MCF 10A (cell line): ENCODE results near the gene NFYC. TPM values are rescaled to one million over a fixed set of nuclear protein-coding genes. Genes with fewer than 3 reads are reported as not detected.

Experiments
- BruUV-seq: library from RNA; stranded (reverse); fragments of 400-500 nt; replicated peaks from 2 replicates; lab custom pipeline; 2021; lab: Mats Ljungman, UMichigan
- CTCF ChIA-PET: fragments of 300-600 bp; sonication (Branson Sonifier 250); formaldehyde crosslinking; extraction: SDS; loops from one replicate; lab custom pipeline; 2021; ENCODE audit warnings: antibody characterized with exemption, inconsistent platforms; lab: Yijun Ruan, JAX
- POLR2A ChIA-PET: fragments of 300-600, 350-650 bp; sonication (Branson Sonifier 250); formaldehyde crosslinking; extraction: SDS; loops from one replicate; lab custom pipeline; 2020; ENCODE audit warnings: antibody characterized with exemption, inconsistent platforms; lab: Yijun Ruan, JAX
- DNase-seq: peaks from one replicate; pipeline ENCODE4 v3.0.0-alpha.2; 2018; ENCODE audit not compliant: unreplicated experiment
- H3K27ac Mint-ChIP-seq: one replicate; pipeline ENCODE4 v1.8.0; 2022; ENCODE audit warnings: mild to moderate bottlenecking, low read depth, mixed read lengths; ENCODE audit not compliant: unreplicated experiment
- H3K27me3 Mint-ChIP-seq: one replicate; pipeline ENCODE4 v1.8.0; 2022; ENCODE audit warnings: mixed read lengths; ENCODE audit not compliant: insufficient read depth, unreplicated experiment
- H3K36me3 Mint-ChIP-seq: one replicate; pipeline ENCODE4 v1.8.0; 2022; ENCODE audit warnings: mild to moderate bottlenecking, moderate library complexity, mixed read lengths; ENCODE audit not compliant: insufficient read depth, unreplicated experiment
- H3K4me1 Mint-ChIP-seq: one replicate; pipeline ENCODE4 v1.8.0; 2022; ENCODE audit warnings: mixed read lengths; ENCODE audit not compliant: insufficient read depth, unreplicated experiment
- H3K4me3 Mint-ChIP-seq: one replicate; pipeline ENCODE4 v1.8.0; 2022; ENCODE audit warnings: mild to moderate bottlenecking, moderate library complexity, mixed read lengths; ENCODE audit not compliant: unreplicated experiment
- H3K9me3 Mint-ChIP-seq: one replicate; pipeline ENCODE4 v1.8.0; 2022; ENCODE audit warnings: mixed read lengths; ENCODE audit not compliant: unreplicated experiment
- CTCF ChIP-seq: fragments of 200-600 bp; IDR thresholded peaks from one replicate; pipeline ENCODE4 v1.8.0; 2022; ENCODE audit warnings: antibody characterized with exemption, mild to moderate bottlenecking; ENCODE audit not compliant: unreplicated experiment
- intact Hi-C: fragments of 100-400 bp; cut with micrococcal nuclease; formaldehyde crosslinking; loops from 2 replicates; pipeline ENCODE4 v1.14.1; 2022
- total RNA-seq: library from RNA; stranded (reverse); gene quantifications from 2 replicates; pipeline ENCODE4 v1.2.3, GENCODE V29; 2022

The NFYC gene
- total RNA-seq, 1 experiment from 2014 or later: 69.6 TPM

- H3K27me3 Mint-ChIP-seq: no peaks in the 10 kb centered on the region
- no peaks in the 10 kb centered on the region for H3K9me3 Mint-ChIP-seq
- BruUV-seq: no TSS peak
- CTCF ChIA-PET: interaction anchor here (0.6 to 5.3 kb wide), 6 partner anchors 12 to 1034 kb away, joined by 3 to 47 read pairs (median 4); no protein-coding TSS in a partner anchor
- H3K4me3 Mint-ChIP-seq: no peak overlapping the region
- intact Hi-C loops: no loop called here
- peaks cover 6% of the 10 kb centered on the region for H3K4me1 Mint-ChIP-seq
- POLR2A ChIA-PET: interaction anchor here (0.6 to 0.9 kb wide), 2 partner anchors 78 to 159 kb away, joined by 3 read pairs; no protein-coding TSS in a partner anchor
- peaks cover 83% of the 10 kb centered on the region for H3K36me3 Mint-ChIP-seq
- peak overlapping the region; percentile 39 for H3K27ac Mint-ChIP-seq
- TF ChIP-seq CTCF: peak; percentile 12
- no peak for DNase-seq
These were observed 79.0 kb downstream of the NFYC start for GRCh38 chr1:40770296-40771070.

GRCh38 chr1:40772146-40772955, 80.8 kb downstream of the NFYC start:
- Mint-ChIP-seq H3K9me3 (no peaks in the 10 kb centered on the region), H3K36me3 (peaks cover 75% of the 10 kb centered on the region), H3K27ac (no peak overlapping the region), H3K4me3 (no peak overlapping the region), H3K27me3 (no peaks in the 10 kb centered on the region), H3K4me1 (peaks cover 6% of the 10 kb centered on the region)
- ChIA-PET CTCF (interaction anchor here (0.6 to 5.3 kb wide), 12 partner anchors 7 to 210 kb away, joined by 3 to 47 read pairs (median 4); no protein-coding TSS in a partner anchor), POLR2A (interaction anchor here (0.5 to 1.9 kb wide), 7 partner anchors 10 to 383 kb away, joined by 3 to 8 read pairs (median 3); partner anchors contain the start of gene NFYC)
- no peak for TF ChIP-seq CTCF
- DNase-seq: no peak
- intact Hi-C loops: no loop called here
- BruUV-seq: no TSS peak

- Mint-ChIP-seq H3K4me1 (peaks cover 6% of the 10 kb centered on the region), H3K27ac (no peak overlapping the region), H3K9me3 (no peaks in the 10 kb centered on the region), H3K27me3 (no peaks in the 10 kb centered on the region), H3K4me3 (no peak overlapping the region), H3K36me3 (peaks cover 60% of the 10 kb centered on the region)
- CTCF ChIA-PET: interaction anchor here (0.7 to 5.3 kb wide), 19 partner anchors 9 to 186 kb away, joined by 3 to 47 read pairs (median 5); partner anchors contain the start of gene NFYC
- POLR2A ChIA-PET: interaction anchor here (0.8 to 1.5 kb wide), 5 partner anchors 9 to 81 kb away, joined by 3 to 6 read pairs (median 4); no protein-coding TSS in a partner anchor
- BruUV-seq: no TSS peak
- intact Hi-C loops: loop anchor here (1.0 to 2.0 kb wide), 2 partner anchors 77 to 178 kb away; no protein-coding TSS in a partner anchor
- TF ChIP-seq CTCF: no peak
- no peak for DNase-seq
These were observed 82.3 kb downstream of the NFYC start for GRCh38 chr1:40773748-40774265.
